SK-N-SH (cell line): ENCODE results near the gene GSTA1. TPM values are rescaled to one million over a fixed set of nuclear protein-coding genes. Genes with fewer than 3 reads are reported as not detected.

Experiments
- CTCF ChIA-PET: fragments of 300-600, 350-600 bp; formaldehyde crosslinking; extraction: SDS; loops from one replicate; lab custom pipeline; 2021; lab: Yijun Ruan, JAX
- POLR2A ChIA-PET: fragments of 350-600 bp; sonication (Branson Sonifier 250); formaldehyde crosslinking; extraction: SDS; loops from one replicate; lab custom pipeline; 2020; ENCODE audit warnings: antibody characterized with exemption, inconsistent platforms; lab: Yijun Ruan, JAX
- DNase-seq: peaks from one replicate; pipeline ENCODE4 v3.0.0; 2012
- H2AFZ ChIP-seq: fragments of 200-600 bp; sonication (generic); 2 replicates; pipeline ENCODE4 v1.8.1; 2016; ENCODE audit warnings: antibody characterized with exemption, mild to moderate bottlenecking, low read depth
- H3F3A ChIP-seq: fragments of 200-600 bp; sonication (generic); replicated peaks from 2 replicates; pipeline ENCODE3; 2016; ENCODE audit warnings: antibody characterized with exemption, mild to moderate bottlenecking; ENCODE audit not compliant: insufficient read depth
- H3K27ac ChIP-seq, 2 experiments: fragments of 200-500 bp in 1 of 2; fragments of 200-600 bp in 1 of 2; sonication (Bioruptor generic) in 1 of 2; sonication (generic), shearing (Covaris generic) in 1 of 2; 2 replicates each; pipeline versions ENCODE4 v1.5.1 to v1.6.1; 2014 to 2016; ENCODE audit warnings: low read depth in 2 of 2, inconsistent platforms in 1 of 2, low read length in 1 of 2, mild to moderate bottlenecking in 1 of 2, mixed read lengths in 1 of 2
- H3K27me3 ChIP-seq: fragments of 200-600 bp; sonication (generic), shearing (Covaris generic); 2 replicates; pipeline ENCODE4 v1.6.1; 2016; ENCODE audit warnings: mixed run types; ENCODE audit not compliant: insufficient read depth
- H3K36me3 ChIP-seq, 2 experiments: fragments of 200-500 bp in 1 of 2; fragments of 200-600 bp in 1 of 2; sonication (Bioruptor generic) in 1 of 2; sonication (generic) in 1 of 2; replicated peaks in 1 of 2; 2 replicates each; pipeline versions ENCODE3 to v1.5.1; 2014 to 2016; ENCODE audit warnings: low read length in 1 of 2, mild to moderate bottlenecking in 1 of 2; ENCODE audit not compliant: insufficient read depth in 2 of 2, control insufficient read depth in 1 of 2
- H3K4me1 ChIP-seq, 2 experiments: fragments of 200-500 bp in 1 of 2; fragments of 200-600 bp in 1 of 2; sonication (Bioruptor generic) in 1 of 2; sonication (generic), shearing (Covaris generic) in 1 of 2; 2 replicates each; pipeline versions ENCODE4 v1.5.1 to v1.6.1; 2014 to 2016; ENCODE audit warnings: low read depth in 1 of 2, low read length in 1 of 2, mixed run types in 1 of 2; ENCODE audit not compliant: insufficient read depth in 2 of 2, control insufficient read depth in 1 of 2
- H3K4me2 ChIP-seq: fragments of 200-600 bp; sonication (generic), shearing (Covaris generic); 2 replicates; pipeline ENCODE4 v1.6.1; 2017; ENCODE audit warnings: mixed run types
- H3K4me3 ChIP-seq, 2 experiments: fragments of 200-500 bp in 1 of 2; fragments of 200-600 bp in 1 of 2; sonication (Bioruptor generic) in 1 of 2; sonication (generic), shearing (Covaris generic) in 1 of 2; 2 replicates each; pipeline versions ENCODE4 v1.5.1 to v1.8.1; 2014 to 2016; ENCODE audit warnings: low read depth in 2 of 2, inconsistent platforms in 1 of 2, low read length in 1 of 2, mild to moderate bottlenecking in 1 of 2, mixed read lengths in 1 of 2, moderate library complexity in 1 of 2
- H3K79me2 ChIP-seq: fragments of 200-600 bp; sonication (generic); 2 replicates; pipeline ENCODE4 v1.8.1; 2017; ENCODE audit warnings: mild to moderate bottlenecking; ENCODE audit not compliant: insufficient read depth
- H3K9ac ChIP-seq: fragments of 200-600 bp; sonication (generic); 2 replicates; pipeline ENCODE4 v1.6.1; 2017; ENCODE audit warnings: mixed run types
- H3K9me2 ChIP-seq: fragments of 200-600 bp; sonication (generic); 2 replicates; pipeline ENCODE4 v1.6.1; 2017; ENCODE audit warnings: mixed run types
- H3K9me3 ChIP-seq: fragments of 200-600 bp; sonication (generic); 2 replicates; pipeline ENCODE4 v1.6.1; 2017; ENCODE audit warnings: mixed run types, mild to moderate bottlenecking, moderate library complexity
- H4K20me1 ChIP-seq: fragments of 200-600 bp; sonication (generic); 2 replicates; pipeline ENCODE4 v1.6.1; 2017; ENCODE audit warnings: mild to moderate bottlenecking, mixed run types; ENCODE audit not compliant: insufficient read depth
- NFIC ChIP-seq: IDR thresholded peaks from 2 replicates; pipeline ENCODE4 v1.4.0; 2012; ENCODE audit warnings: borderline replicate concordance
- NRF1 ChIP-seq: IDR thresholded peaks from 2 replicates; pipeline ENCODE4 v1.6.1; 2012; ENCODE audit warnings: low read depth, mild to moderate bottlenecking, low read length
- POLR2AphosphoS5 ChIP-seq: IDR thresholded peaks from 2 replicates; pipeline ENCODE4 v1.6.1; 2012; ENCODE audit warnings: low read depth, low read length
- RCOR1 ChIP-seq: fragments of 150-350 bp; IDR thresholded peaks from 2 replicates; pipeline ENCODE4 v1.6.1; 2017; ENCODE audit warnings: antibody characterized with exemption, low read length
- TAF1 ChIP-seq: IDR thresholded peaks from 2 replicates; pipeline ENCODE4 v1.6.1; 2012; ENCODE audit warnings: low read depth, mild to moderate bottlenecking, low read length, moderate library complexity, borderline replicate concordance
- USF2 ChIP-seq: fragments of 150-350 bp; IDR thresholded peaks from 2 replicates; pipeline ENCODE4 v1.6.1; 2017; ENCODE audit warnings: antibody characterized with exemption, low read length, low read depth, borderline replicate concordance
- ZBTB33 ChIP-seq: IDR thresholded peaks from 2 replicates; pipeline ENCODE4 v1.4.0; 2012; ENCODE audit warnings: low read depth, borderline replicate concordance
- WGBS: methylation state at CpG from one replicate; pipeline ENCODE4 v1.1.6; 2017; ENCODE audit warnings: low lambda C conversion rate; 5-methylcytosine and 5-hydroxymethylcytosine counted together
- polyA plus RNA-seq, 3 experiments: library from polyadenylated mRNA; depleted of rRNA; stranded (reverse); fragments of >200 nt; gene quantifications; 2 replicates each; pipeline ENCODE4 v1.2.3, GENCODE V29; 2012
- TF ChIP-seq, protein P1 (sequence below): fragments of 150-350 bp; IDR thresholded peaks from 2 replicates; pipeline ENCODE4 v1.6.1; 2016; ENCODE audit warnings: mild to moderate bottlenecking, low read depth, low read length

Gene GSTA1
- polyA plus RNA-seq, 1 of the 3 experiments (the other 2 are of a cell fraction), result not detected

- ChIA-PET POLR2A (no interaction called here), CTCF (no interaction called here)
- no peaks in the 10 kb centered on the region for H3K27me3 ChIP-seq
- no peaks in the 10 kb centered on the region for H3K9me2 ChIP-seq
- no peaks in the 10 kb centered on the region for H3K36me3 ChIP-seq
- H3K79me2 ChIP-seq, result no peaks in the 10 kb centered on the region
- no peaks in the 10 kb centered on the region for H4K20me1 ChIP-seq
- no peak for DNase-seq
- no peaks in the 10 kb centered on the region for H3K9me3 ChIP-seq
- H3F3A ChIP-seq, result no peaks in the 10 kb centered on the region
- no peak overlapping the region for H3K4me2 ChIP-seq
- no peaks in the 10 kb centered on the region for H3K4me1 ChIP-seq
- no peak overlapping the region for H3K9ac ChIP-seq
- no peak overlapping the region for H3K4me3 ChIP-seq
- H3K27ac ChIP-seq, result no peak overlapping the region
- H2AFZ ChIP-seq, result no peak overlapping the region
- TF ChIP-seq NFIC, result no peak
- TF ChIP-seq RCOR1, result no peak
- TF ChIP-seq NRF1, result no peak
- TF ChIP-seq USF2, result no peak
- WGBS, result 0% methylated on average over 1 of the region's 1 CpG
These were observed 18.2 kb upstream of the GSTA1 start for GRCh38 chr6:52821842-52822241.

GRCh38 chr6:52820198-52820597 is 16.6 kb upstream of the GSTA1 start:
- no peak overlapping the region for H3K4me3 ChIP-seq
- ChIA-PET POLR2A (no interaction called here), CTCF (no interaction called here)
- H3K9ac ChIP-seq, result no peak overlapping the region
- H3K9me3 ChIP-seq, result no peaks in the 10 kb centered on the region
- no peak overlapping the region for H3K4me2 ChIP-seq
- no peaks in the 10 kb centered on the region for H3F3A ChIP-seq
- no peaks in the 10 kb centered on the region for H3K9me2 ChIP-seq
- peaks cover 0 to 2% of the 10 kb centered on the region in 2 experiments; a peak in 1 of 4 replicates for H3K4me1 ChIP-seq
- WGBS, result 21% methylated on average over 2 of the region's 2 CpGs
- no peak overlapping the region for H3K27ac ChIP-seq
- H2AFZ ChIP-seq, result no peak overlapping the region
- no peaks in the 10 kb centered on the region for H4K20me1 ChIP-seq
- no peak for DNase-seq
- no peak for TF ChIP-seq RCOR1
- no peak for TF ChIP-seq POLR2AphosphoS5
- no peak for TF ChIP-seq ZBTB33
- TF ChIP-seq, protein P1, sequence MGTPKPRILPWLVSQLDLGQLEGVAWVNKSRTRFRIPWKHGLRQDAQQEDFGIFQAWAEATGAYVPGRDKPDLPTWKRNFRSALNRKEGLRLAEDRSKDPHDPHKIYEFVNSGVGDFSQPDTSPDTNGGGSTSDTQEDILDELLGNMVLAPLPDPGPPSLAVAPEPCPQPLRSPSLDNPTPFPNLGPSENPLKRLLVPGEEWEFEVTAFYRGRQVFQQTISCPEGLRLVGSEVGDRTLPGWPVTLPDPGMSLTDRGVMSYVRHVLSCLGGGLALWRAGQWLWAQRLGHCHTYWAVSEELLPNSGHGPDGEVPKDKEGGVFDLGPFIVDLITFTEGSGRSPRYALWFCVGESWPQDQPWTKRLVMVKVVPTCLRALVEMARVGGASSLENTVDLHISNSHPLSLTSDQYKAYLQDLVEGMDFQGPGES, result no peak
- no peak for TF ChIP-seq TAF1
- no peaks in the 10 kb centered on the region for H3K27me3 ChIP-seq
- no peaks in the 10 kb centered on the region for H3K36me3 ChIP-seq
- no peaks in the 10 kb centered on the region for H3K79me2 ChIP-seq
